ENCODE data around the gene NEURL3.

- peak; percentile 70 for TF ChIP-seq POLR2A (IDR thresholded peaks at IDR 0.05; ENCODE audit: low read depth, low read length)
- no peak for TF ChIP-seq TAF1 (IDR thresholded peaks at IDR 0.05; ENCODE audit: borderline replicate concordance, low read depth, low read length)
- peak; percentile 17; the same call in 1 of the 2 replicates for TF ChIP-seq POLR2AphosphoS5 (IDR thresholded peaks at IDR 0.05; ENCODE audit: low read depth, low read length)
These were observed 41.2 kb upstream of the NEURL3 start for GRCh38 chr2:96546321-96546720.

Measured in GM12892 (cell line).